OCI-LY1 (cell line): Measurements from ENCODE around the gene RNF135.
"Not testable (repeated sequence)": the region's sequence is repeated elsewhere in the genome, so short reads cannot be mapped to it uniquely, and the experiment has no call there.

Experiments
- EZH2 ChIP-seq: fragments of 200-600 bp; sonication (generic), shearing (Covaris generic); IDR thresholded peaks from 2 replicates; pipeline ENCODE4 v1.8.0; 2017; ENCODE audit warnings: borderline replicate concordance, mixed run types, mild to moderate bottlenecking, antibody characterized with exemption, low read length, moderate library complexity, mixed read lengths
- TF ChIP-seq, protein P1 (sequence below): fragments of 200-600 bp; sonication (generic), shearing (Covaris generic); IDR thresholded peaks from 2 replicates; pipeline ENCODE4 v1.5.1; 2017; ENCODE audit warnings: mild to moderate bottlenecking, antibody characterized with exemption, low read length, moderate library complexity, mixed read lengths

GRCh38 chr17:30979919-30980318 lies 9.1 kb downstream of the RNF135 start:
- TF ChIP-seq, protein P1, sequence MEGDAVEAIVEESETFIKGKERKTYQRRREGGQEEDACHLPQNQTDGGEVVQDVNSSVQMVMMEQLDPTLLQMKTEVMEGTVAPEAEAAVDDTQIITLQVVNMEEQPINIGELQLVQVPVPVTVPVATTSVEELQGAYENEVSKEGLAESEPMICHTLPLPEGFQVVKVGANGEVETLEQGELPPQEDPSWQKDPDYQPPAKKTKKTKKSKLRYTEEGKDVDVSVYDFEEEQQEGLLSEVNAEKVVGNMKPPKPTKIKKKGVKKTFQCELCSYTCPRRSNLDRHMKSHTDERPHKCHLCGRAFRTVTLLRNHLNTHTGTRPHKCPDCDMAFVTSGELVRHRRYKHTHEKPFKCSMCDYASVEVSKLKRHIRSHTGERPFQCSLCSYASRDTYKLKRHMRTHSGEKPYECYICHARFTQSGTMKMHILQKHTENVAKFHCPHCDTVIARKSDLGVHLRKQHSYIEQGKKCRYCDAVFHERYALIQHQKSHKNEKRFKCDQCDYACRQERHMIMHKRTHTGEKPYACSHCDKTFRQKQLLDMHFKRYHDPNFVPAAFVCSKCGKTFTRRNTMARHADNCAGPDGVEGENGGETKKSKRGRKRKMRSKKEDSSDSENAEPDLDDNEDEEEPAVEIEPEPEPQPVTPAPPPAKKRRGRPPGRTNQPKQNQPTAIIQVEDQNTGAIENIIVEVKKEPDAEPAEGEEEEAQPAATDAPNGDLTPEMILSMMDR, result not testable (repeated sequence)
- TF ChIP-seq EZH2, result not testable (repeated sequence)
